Omental fat pad (tissue), 4 donors: ENCODE measurements around the gene IARS1. TPM values are rescaled to one million over a fixed set of nuclear protein-coding genes. Genes with fewer than 3 reads are reported as not detected.

ENCODE experiments used
- ATAC-seq: fragments of 150-250 bp; one replicate; pipeline ENCODE4 v1.9.1; 2016; ENCODE audit warnings: mild to moderate bottlenecking, moderate library complexity; ENCODE audit not compliant: low FRiP score
- DNase-seq: peaks from one replicate; pipeline ENCODE4 v3.0.0-alpha.2; 2019; ENCODE audit warnings: low spot score
- CTCF ChIP-seq, 3 donors: fragments of 450-650 bp; IDR thresholded peaks; one replicate each; pipeline ENCODE4 v1.5.1; 2016 to 2017; ENCODE audit warnings: antibody characterized with exemption in 3 of 3, mild to moderate bottlenecking in 3 of 3, moderate library complexity in 2 of 3
- total RNA-seq, 4 donors: library from RNA; depleted of rRNA; stranded (reverse); fragments of >200 nt; gene quantifications; one replicate each; pipeline ENCODE4 v1.1.0, GENCODE V29; 2016

IARS1 gene
- total RNA-seq, 4 donors from 2014 or later = 73.8 to 198 (median 85.8) TPM

GRCh38 chr9:92290785-92291429, 2.6 kb downstream of the IARS1 start:
- DNase-seq = no peak
- TF ChIP-seq CTCF (IDR thresholded peaks at IDR 0.05) = no peak
- ATAC-seq = no peak

GRCh38 chr9:92289708-92290390, 3.6 kb downstream of the IARS1 start:
- ATAC-seq = no peak
- no peak for DNase-seq
- no peak for TF ChIP-seq CTCF (IDR thresholded peaks at IDR 0.05)

- ATAC-seq = no peak
- DNase-seq = no peak
- TF ChIP-seq CTCF (IDR thresholded peaks at IDR 0.05) = no peak
Measured at GRCh38 chr9:92279302-92279701, 14.2 kb downstream of the IARS1 start.

- ATAC-seq = no peak
- no peak for TF ChIP-seq CTCF (IDR thresholded peaks at IDR 0.05)
- no peak for DNase-seq
Measured at GRCh38 chr9:92278110-92278509, 15.4 kb downstream of the IARS1 start.

- ATAC-seq = no peak
- DNase-seq = no peak
- no peak for TF ChIP-seq CTCF (IDR thresholded peaks at IDR 0.05)
Measured at GRCh38 chr9:92276331-92277032, 17.0 kb downstream of the IARS1 start.

- DNase-seq (no peak), ATAC-seq (no peak)
- no peak for TF ChIP-seq CTCF (IDR thresholded peaks at IDR 0.05)
Measured at GRCh38 chr9:92275541-92275940, 18.0 kb downstream of the IARS1 start.
